RWPE2 (cell line): Measurements from ENCODE around the gene NF1.
"Not testable (repeated sequence)": the region's sequence is repeated elsewhere in the genome, so short reads cannot be mapped to it uniquely, and the experiment has no call there.

Experiments
- ATAC-seq: fragments of 200-7000 bp; cut with Tn5 transposase; 3 replicates; pipeline ENCODE4 v1.9.1; 2021; ENCODE audit warnings: low read depth
- DNase-seq: peaks from one replicate; pipeline ENCODE4 v3.0.0-alpha.2; 2020; ENCODE audit warnings: low spot score
- H3K27ac ChIP-seq: fragments of 450-650 bp; 2 replicates; pipeline ENCODE4 v1.5.1; 2017; ENCODE audit warnings: mild to moderate bottlenecking; ENCODE audit not compliant: poor library complexity, severe bottlenecking
- H3K27me3 ChIP-seq: fragments of 250-450 bp; sonication (Bioruptor Pico); 2 replicates; pipeline ENCODE4 v1.5.1; 2021; ENCODE audit warnings: mild to moderate bottlenecking, moderate library complexity; ENCODE audit not compliant: insufficient read depth, poor library complexity, severe bottlenecking
- H3K36me3 ChIP-seq: fragments of 250-450 bp; sonication (Bioruptor Pico); 2 replicates; pipeline ENCODE4 v1.5.1; 2020; ENCODE audit warnings: low read depth, mild to moderate bottlenecking, moderate library complexity
- H3K4me1 ChIP-seq: fragments of 250-450 bp; sonication (Bioruptor Pico); 2 replicates; pipeline ENCODE4 v1.5.1; 2021; ENCODE audit warnings: mild to moderate bottlenecking, moderate library complexity; ENCODE audit not compliant: insufficient read depth, poor library complexity, severe bottlenecking
- H3K4me3 ChIP-seq: fragments of 250-450 bp; sonication (Bioruptor Pico); 2 replicates; pipeline ENCODE4 v1.5.1; 2021; ENCODE audit warnings: mild to moderate bottlenecking, moderate library complexity; ENCODE audit not compliant: severe bottlenecking
- H3K9me3 ChIP-seq: fragments of 250-450 bp; sonication (Bioruptor Pico); 2 replicates; pipeline ENCODE4 v1.5.1; 2021; ENCODE audit warnings: mild to moderate bottlenecking, moderate library complexity; ENCODE audit not compliant: severe bottlenecking
- TF ChIP-seq, protein P1 (sequence below): fragments of 450-650 bp; IDR thresholded peaks from one replicate; pipeline ENCODE4 v1.5.1; 2017; ENCODE audit warnings: mild to moderate bottlenecking, moderate library complexity; ENCODE audit not compliant: poor library complexity, severe bottlenecking

The NF1 gene

GRCh38 chr17:31260151-31260550, 165.4 kb downstream of the NF1 start:
- no peaks in the 10 kb centered on the region for H3K27me3 ChIP-seq
- H3K9me3 ChIP-seq, result no peaks in the 10 kb centered on the region
- no peak for ATAC-seq
- peaks cover 5% of the 10 kb centered on the region for H3K4me1 ChIP-seq
- no peak for DNase-seq
- H3K36me3 ChIP-seq, result peaks cover 65% of the 10 kb centered on the region
- no peak overlapping the region for H3K4me3 ChIP-seq
- TF ChIP-seq, protein P1, sequence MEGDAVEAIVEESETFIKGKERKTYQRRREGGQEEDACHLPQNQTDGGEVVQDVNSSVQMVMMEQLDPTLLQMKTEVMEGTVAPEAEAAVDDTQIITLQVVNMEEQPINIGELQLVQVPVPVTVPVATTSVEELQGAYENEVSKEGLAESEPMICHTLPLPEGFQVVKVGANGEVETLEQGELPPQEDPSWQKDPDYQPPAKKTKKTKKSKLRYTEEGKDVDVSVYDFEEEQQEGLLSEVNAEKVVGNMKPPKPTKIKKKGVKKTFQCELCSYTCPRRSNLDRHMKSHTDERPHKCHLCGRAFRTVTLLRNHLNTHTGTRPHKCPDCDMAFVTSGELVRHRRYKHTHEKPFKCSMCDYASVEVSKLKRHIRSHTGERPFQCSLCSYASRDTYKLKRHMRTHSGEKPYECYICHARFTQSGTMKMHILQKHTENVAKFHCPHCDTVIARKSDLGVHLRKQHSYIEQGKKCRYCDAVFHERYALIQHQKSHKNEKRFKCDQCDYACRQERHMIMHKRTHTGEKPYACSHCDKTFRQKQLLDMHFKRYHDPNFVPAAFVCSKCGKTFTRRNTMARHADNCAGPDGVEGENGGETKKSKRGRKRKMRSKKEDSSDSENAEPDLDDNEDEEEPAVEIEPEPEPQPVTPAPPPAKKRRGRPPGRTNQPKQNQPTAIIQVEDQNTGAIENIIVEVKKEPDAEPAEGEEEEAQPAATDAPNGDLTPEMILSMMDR, result no peak
- H3K27ac ChIP-seq, result no peak overlapping the region

GRCh38 chr17:31261601-31262000, 166.8 kb downstream of the NF1 start:
- no peaks in the 10 kb centered on the region for H3K9me3 ChIP-seq
- H3K27me3 ChIP-seq, result no peaks in the 10 kb centered on the region
- H3K4me1 ChIP-seq, result peaks cover 5% of the 10 kb centered on the region
- peaks cover 71% of the 10 kb centered on the region for H3K36me3 ChIP-seq
- H3K27ac ChIP-seq, result no peak overlapping the region
- TF ChIP-seq, protein P1, result no peak
- DNase-seq (no peak), ATAC-seq (no peak)
- H3K4me3 ChIP-seq, result no peak overlapping the region

- not testable (repeated sequence) for H3K4me1 ChIP-seq, H3K27me3 ChIP-seq, H3K27ac ChIP-seq, DNase-seq, ATAC-seq, H3K9me3 ChIP-seq, H3K4me3 ChIP-seq
- H3K36me3 ChIP-seq, result peaks cover 66% of the 10 kb centered on the region
Observed at GRCh38 chr17:31262923-31263322, 168.1 kb downstream of the NF1 start.

DNA sequence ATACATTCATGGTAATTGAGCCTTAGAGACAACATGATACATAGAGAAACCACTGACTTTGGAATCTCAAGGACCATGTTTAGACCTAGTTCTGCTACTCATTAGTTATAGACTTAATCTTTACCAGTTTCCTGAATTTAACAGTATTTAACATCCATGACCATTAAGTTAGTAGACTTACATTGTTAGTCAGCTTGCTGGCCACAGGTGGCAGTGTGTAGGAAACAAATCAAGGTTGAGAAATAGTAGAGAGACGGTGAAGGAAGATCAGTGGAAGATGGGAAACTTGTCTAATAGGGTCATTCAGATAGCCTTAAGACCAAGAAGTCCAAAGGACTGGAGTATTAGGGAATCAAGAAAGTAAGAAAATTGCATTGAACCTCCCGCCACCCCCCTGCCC, 171.3 kb downstream of the NF1 start:
- H3K36me3 ChIP-seq, result peaks cover 46% of the 10 kb centered on the region

GRCh38 chr17:31269036-31269577, 174.3 kb downstream of the NF1 start:
- H3K4me1 ChIP-seq, result peaks cover 33% of the 10 kb centered on the region
- no peak overlapping the region for H3K4me3 ChIP-seq
- peak overlapping the region; percentile 79 for H3K27ac ChIP-seq
- ATAC-seq (no peak), DNase-seq (no peak)
- TF ChIP-seq, protein P1, result no peak
- H3K9me3 ChIP-seq, result no peaks in the 10 kb centered on the region
- H3K36me3 ChIP-seq, result peaks cover 41% of the 10 kb centered on the region
- H3K27me3 ChIP-seq, result no peaks in the 10 kb centered on the region

More for the DNA sequence above, 171.3 kb downstream of the NF1 start:
- Histone ChIP-seq H3K4me3 (no peak overlapping the region), H3K27me3 (no peaks in the 10 kb centered on the region), H3K27ac (no peak overlapping the region), H3K4me1 (peaks cover 24% of the 10 kb centered on the region), H3K9me3 (no peaks in the 10 kb centered on the region)
- no peak for DNase-seq
- TF ChIP-seq, protein P1, result peak; percentile 43
- ATAC-seq, result no peak
